Hepatocyte (in vitro differentiated cells): ENCODE results near the gene PLCB4. TPM values are rescaled to one million over a fixed set of nuclear protein-coding genes. Genes with fewer than 3 reads are reported as not detected.

ENCODE experiments used
- DNase-seq: peaks from one replicate; pipeline ENCODE4 v3.0.0-alpha.2; 2016; ENCODE audit warnings: low spot score
- H2AFZ ChIP-seq: fragments of 200-600 bp; sonication (generic); 2 replicates; pipeline ENCODE4 v1.6.0; 2016; ENCODE audit warnings: antibody characterized with exemption, mild to moderate bottlenecking
- H3K27ac ChIP-seq: fragments of 200-600 bp; sonication (generic); 2 replicates; pipeline ENCODE4 v1.5.1; 2016; ENCODE audit warnings: mild to moderate bottlenecking
- H3K27me3 ChIP-seq: fragments of 200-600 bp; sonication (generic); 2 replicates; pipeline ENCODE4 v1.6.1; 2016
- H3K36me3 ChIP-seq: fragments of 200-600 bp; sonication (generic); replicated peaks from 2 replicates; pipeline ENCODE4 v1.5.1; 2016; ENCODE audit warnings: low read depth; ENCODE audit not compliant: insufficient read depth
- H3K4me1 ChIP-seq: fragments of 200-600 bp; sonication (generic); 2 replicates; pipeline ENCODE4 v1.5.1; 2016; ENCODE audit warnings: mild to moderate bottlenecking, moderate library complexity; ENCODE audit not compliant: insufficient read depth
- H3K4me2 ChIP-seq: fragments of 200-600 bp; sonication (generic); 2 replicates; pipeline ENCODE4 v1.6.0; 2016
- H3K4me3 ChIP-seq: fragments of 200-600 bp; sonication (generic); 2 replicates; pipeline ENCODE4 v1.5.1; 2016; ENCODE audit warnings: mild to moderate bottlenecking
- H3K79me2 ChIP-seq: fragments of 200-600 bp; sonication (generic); 2 replicates; pipeline ENCODE4 v1.6.0; 2017; ENCODE audit warnings: mild to moderate bottlenecking
- H3K9me2 ChIP-seq: fragments of 200-600 bp; sonication (generic); replicated peaks from 2 replicates; pipeline ENCODE4 v1.6.0; 2017; ENCODE audit warnings: mild to moderate bottlenecking; ENCODE audit not compliant: insufficient read depth
- H3K9me3 ChIP-seq: fragments of 200-600 bp; sonication (generic); 2 replicates; pipeline ENCODE4 v1.5.1; 2016; ENCODE audit warnings: low read depth, mild to moderate bottlenecking
- H4K20me1 ChIP-seq: fragments of 200-600 bp; sonication (generic); 2 replicates; pipeline ENCODE4 v1.6.0; 2016; ENCODE audit warnings: mild to moderate bottlenecking; ENCODE audit not compliant: insufficient read depth, poor library complexity, severe bottlenecking
- EZH2 ChIP-seq: fragments of 200-600 bp; sonication (generic); IDR thresholded peaks from 2 replicates; pipeline ENCODE4 v1.6.1; 2016; ENCODE audit warnings: antibody characterized with exemption, mild to moderate bottlenecking, borderline replicate concordance
- EZH2phosphoT487 ChIP-seq: fragments of 200-600 bp; sonication (generic); IDR thresholded peaks from one replicate; pipeline ENCODE4 v1.6.1; 2018; ENCODE audit warnings: antibody characterized with exemption, mild to moderate bottlenecking, low read depth, moderate library complexity; ENCODE audit not compliant: unreplicated experiment, severe bottlenecking
- WGBS: methylation state at CpG from one replicate; pipeline ENCODE4 v1.1.6; 2016; ENCODE audit warnings: low lambda C conversion rate; ENCODE audit errors: missing lambda C conversion rate; 5-methylcytosine and 5-hydroxymethylcytosine counted together
- polyA plus RNA-seq: library from polyadenylated mRNA; unstranded; fragments of >200 nt; fragmentation: Nextera tagmentation; extraction: Ambion mirVana; gene quantifications from 2 replicates; pipeline ENCODE4 v1.2.1, GENCODE V29; 2016
- total RNA-seq: library from RNA; depleted of rRNA; stranded (reverse); fragments of >200 nt; gene quantifications from 2 replicates; pipeline ENCODE4 v1.2.3, GENCODE V29; 2014
- TF ChIP-seq, protein P1 (sequence below): fragments of 200-600 bp; sonication (generic); IDR thresholded peaks from 2 replicates; pipeline ENCODE4 v1.5.1; 2016; ENCODE audit warnings: antibody characterized with exemption, mild to moderate bottlenecking; ENCODE audit not compliant: poor library complexity

PLCB4 gene
- total and polyA plus RNA-seq, 2 experiments from 2014 or later = 6.4 to 15.0 TPM

DNA sequence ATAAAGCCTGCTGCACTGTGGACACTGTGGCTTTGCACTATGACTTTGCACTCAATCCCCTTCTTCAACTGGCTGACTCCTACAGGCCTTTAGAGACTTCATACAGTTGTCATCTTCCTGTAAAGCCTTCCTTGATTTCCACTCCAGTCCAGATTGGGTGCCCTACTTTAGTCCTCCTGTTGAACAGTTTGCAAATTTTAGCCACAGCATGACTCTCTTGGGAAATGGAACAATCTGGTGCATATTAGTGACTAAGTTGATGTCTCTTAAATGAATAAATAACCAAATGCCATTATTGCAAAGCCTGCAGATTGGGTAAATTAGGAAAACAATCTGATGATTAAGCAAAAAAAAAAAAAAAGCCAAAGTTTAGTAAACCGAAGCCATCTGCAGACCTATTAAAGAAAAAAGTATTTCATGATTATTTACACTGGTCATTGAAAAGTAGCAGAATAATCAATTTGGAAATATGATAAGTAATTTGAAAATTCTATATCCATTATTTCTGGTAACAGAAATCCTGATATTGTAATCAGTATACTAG, 12.6 kb downstream of the PLCB4 start:
- Histone ChIP-seq H3K9me3 (no peaks in the 10 kb centered on the region), H3K36me3 (no peaks in the 10 kb centered on the region), H3K27ac (no peak overlapping the region), H3K79me2 (peaks cover 5% of the 10 kb centered on the region), H2AFZ (no peak overlapping the region), H3K27me3 (no peaks in the 10 kb centered on the region), H3K9me2 (no peaks in the 10 kb centered on the region), H4K20me1 (no peaks in the 10 kb centered on the region), H3K4me1 (no peaks in the 10 kb centered on the region), H3K4me3 (no peak overlapping the region), H3K4me2 (no peak overlapping the region)
- 32% methylated on average over 1 of the region's 1 CpG for WGBS
- TF ChIP-seq, protein P1, sequence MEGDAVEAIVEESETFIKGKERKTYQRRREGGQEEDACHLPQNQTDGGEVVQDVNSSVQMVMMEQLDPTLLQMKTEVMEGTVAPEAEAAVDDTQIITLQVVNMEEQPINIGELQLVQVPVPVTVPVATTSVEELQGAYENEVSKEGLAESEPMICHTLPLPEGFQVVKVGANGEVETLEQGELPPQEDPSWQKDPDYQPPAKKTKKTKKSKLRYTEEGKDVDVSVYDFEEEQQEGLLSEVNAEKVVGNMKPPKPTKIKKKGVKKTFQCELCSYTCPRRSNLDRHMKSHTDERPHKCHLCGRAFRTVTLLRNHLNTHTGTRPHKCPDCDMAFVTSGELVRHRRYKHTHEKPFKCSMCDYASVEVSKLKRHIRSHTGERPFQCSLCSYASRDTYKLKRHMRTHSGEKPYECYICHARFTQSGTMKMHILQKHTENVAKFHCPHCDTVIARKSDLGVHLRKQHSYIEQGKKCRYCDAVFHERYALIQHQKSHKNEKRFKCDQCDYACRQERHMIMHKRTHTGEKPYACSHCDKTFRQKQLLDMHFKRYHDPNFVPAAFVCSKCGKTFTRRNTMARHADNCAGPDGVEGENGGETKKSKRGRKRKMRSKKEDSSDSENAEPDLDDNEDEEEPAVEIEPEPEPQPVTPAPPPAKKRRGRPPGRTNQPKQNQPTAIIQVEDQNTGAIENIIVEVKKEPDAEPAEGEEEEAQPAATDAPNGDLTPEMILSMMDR = no peak
- TF ChIP-seq EZH2 (no peak), EZH2phosphoT487 (no peak)
- DNase-seq = no peak

DNA sequence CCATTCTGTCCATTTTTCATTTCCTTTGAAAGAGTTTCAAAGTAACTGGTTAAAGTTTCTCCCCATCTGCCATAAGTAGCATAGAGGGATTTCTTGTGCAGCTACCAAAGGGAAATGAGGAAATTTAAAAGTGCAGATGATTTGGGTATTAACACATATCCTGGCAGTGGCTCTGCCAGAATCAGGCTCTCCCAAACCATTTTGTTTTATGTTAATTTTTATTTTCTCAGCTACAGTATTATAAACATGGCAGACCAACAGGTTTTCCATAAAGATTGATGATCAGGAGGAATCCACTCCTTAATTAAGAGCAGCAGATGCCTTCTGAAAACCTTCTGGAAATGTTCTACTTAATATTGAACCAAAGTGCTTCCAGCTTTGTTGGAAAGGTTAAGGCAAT, 13.9 kb downstream of the PLCB4 start:
- no peak overlapping the region for H3K27ac ChIP-seq
- H3K4me3 ChIP-seq = no peak overlapping the region
- no peak for DNase-seq
- H3K4me2 ChIP-seq = no peak overlapping the region
- H3K9me3 ChIP-seq = no peaks in the 10 kb centered on the region
- no peaks in the 10 kb centered on the region for H4K20me1 ChIP-seq
- no peaks in the 10 kb centered on the region for H3K79me2 ChIP-seq
- no peaks in the 10 kb centered on the region for H3K27me3 ChIP-seq
- H3K36me3 ChIP-seq = no peaks in the 10 kb centered on the region
- no peak for TF ChIP-seq EZH2
- TF ChIP-seq, protein P1 = no peak
- TF ChIP-seq EZH2phosphoT487 = no peak
- no peaks in the 10 kb centered on the region for H3K4me1 ChIP-seq
- no peak overlapping the region for H2AFZ ChIP-seq
- H3K9me2 ChIP-seq = no peaks in the 10 kb centered on the region

DNA sequence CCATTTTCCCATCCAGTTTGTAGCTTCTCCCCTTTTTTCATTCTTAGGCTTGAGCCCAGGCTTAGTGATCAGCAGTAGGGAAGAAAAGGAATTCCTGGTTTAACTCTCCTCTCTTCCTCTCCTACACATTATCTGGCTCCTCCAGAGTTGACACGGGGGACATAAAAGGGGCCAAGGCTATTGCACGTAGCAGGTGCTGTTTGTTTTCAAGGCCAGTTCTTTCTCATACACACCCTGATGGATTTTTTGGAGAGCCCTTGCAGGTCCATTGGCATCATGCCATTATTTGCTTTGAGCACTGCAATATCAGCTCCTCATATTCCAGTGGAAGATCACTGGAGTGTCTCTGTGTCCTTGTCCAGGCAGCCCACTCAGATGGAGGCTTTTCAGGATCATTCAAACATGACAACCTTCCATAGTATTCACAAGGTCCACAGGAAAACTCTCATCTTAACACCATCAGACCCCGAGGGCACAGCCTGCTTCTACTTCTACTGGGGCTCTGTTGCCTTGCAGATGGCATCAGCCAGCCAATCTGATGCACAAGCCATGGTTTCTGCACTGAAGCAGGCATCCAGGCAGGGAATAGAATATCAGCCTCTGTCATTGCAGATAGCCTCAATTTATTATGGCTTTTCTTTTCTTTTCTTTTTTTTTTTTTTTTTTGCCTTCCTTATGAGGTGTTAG, 18.8 kb downstream of the PLCB4 start:
- H4K20me1 ChIP-seq = no peaks in the 10 kb centered on the region

More for the DNA sequence above, 18.8 kb downstream of the PLCB4 start:
- TF ChIP-seq, protein P1 = no peak
- TF ChIP-seq EZH2 (no peak), EZH2phosphoT487 (no peak)
- DNase-seq = no peak
- Histone ChIP-seq H3K79me2 (no peaks in the 10 kb centered on the region), H3K4me3 (no peak overlapping the region), H3K36me3 (no peaks in the 10 kb centered on the region), H3K27ac (no peak overlapping the region), H3K9me2 (no peaks in the 10 kb centered on the region), H3K4me1 (no peaks in the 10 kb centered on the region), H3K9me3 (no peaks in the 10 kb centered on the region), H2AFZ (no peak overlapping the region), H3K27me3 (no peaks in the 10 kb centered on the region), H3K4me2 (no peak overlapping the region)
- WGBS = 85% methylated on average over 3 of the region's 3 CpGs
